NK-92 treated with Interleukin-12 subunit alpha and Interleukin-12 subunit beta, amount 100 ng/mL, for 24 hours (cell line): ENCODE data around the gene ANKS1B.

Source experiments
- DNase-seq: peaks from one replicate; lab custom pipeline; 2025; lab: John Stamatoyannopoulos, UW

Gene ANKS1B

DNA sequence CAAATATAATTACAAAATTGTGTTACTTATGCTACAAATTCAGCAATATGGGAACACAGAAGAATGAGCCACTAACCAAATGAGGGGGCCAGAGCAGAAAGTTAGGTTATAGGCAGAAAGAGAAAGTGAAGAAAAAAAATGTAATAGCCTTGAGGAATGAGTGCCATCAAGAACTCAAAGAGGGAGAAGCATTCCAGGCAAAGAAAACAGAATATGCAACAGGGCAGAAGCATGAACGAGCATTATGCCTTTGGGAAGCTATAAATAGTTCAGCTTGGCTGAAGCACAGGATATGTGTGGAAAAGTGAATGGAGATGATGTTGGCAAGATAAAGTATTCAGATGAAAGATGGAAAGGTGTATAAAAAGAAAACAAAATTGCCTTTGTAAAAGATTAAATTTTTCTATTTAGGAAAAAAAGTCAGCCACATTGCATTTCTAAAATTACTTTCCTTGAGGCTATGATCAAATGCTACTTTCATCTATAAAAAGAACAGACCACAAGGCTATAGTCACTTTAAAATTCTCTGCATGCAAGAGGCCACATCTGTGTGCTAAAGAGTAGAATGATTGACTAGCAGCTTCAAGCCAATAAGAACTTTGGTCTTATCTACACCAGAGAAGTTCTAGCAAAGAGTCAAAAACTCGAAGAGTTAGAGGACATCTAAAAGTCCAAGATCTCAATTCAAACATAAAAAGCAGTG is 530.7 kb downstream of the ANKS1B start:
- no peak for DNase-seq

DNA sequence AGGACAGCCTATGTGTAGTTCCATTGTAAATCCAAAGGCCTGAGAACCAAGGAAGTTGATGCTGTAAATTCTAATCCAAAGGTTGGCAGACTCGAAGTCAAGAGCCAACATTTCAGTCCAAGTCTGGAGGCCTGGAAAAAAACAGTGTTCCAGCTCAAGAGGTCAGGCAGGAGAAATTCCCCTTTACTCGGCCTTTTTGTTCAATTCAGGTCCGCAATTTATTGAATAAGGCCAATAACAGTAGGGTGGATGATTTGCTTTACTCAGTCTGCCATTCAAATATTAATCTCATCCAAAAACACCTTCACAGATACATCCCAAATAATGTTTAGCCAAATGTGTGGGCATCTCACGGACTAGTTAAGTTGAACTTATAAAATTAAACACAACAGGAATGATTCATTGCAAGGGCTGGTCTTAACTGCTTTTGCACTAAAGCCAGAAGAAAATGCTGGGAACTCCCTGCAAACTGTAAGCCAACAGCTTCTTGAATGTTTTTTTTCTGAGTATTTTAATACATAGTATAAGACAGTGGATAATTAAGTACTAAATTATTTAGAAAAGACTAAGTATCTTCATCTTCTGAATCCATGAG is 534.6 kb downstream of the ANKS1B start:
- no peak for DNase-seq

DNA sequence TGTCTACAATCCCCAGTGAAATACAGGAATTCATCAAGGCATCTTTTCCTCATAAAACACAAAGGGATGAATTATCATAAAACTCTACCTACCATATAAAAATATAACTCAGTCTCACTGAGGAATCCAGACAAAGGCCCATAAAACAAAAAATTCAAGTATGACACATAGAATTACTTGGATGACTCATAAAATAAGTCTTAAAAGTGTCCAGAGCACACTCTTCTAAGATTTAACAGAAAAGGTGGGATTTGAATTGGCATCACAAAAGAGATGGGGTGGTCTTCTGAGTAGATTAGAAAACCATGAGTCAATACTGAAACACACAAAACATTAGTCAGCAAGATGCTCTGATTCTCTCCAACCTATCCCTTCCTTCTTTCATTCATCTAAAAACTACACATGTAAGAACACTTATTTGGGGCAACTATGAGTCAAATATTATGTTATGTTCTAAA is 539.8 kb downstream of the ANKS1B start:
- DNase-seq: no peak

DNA sequence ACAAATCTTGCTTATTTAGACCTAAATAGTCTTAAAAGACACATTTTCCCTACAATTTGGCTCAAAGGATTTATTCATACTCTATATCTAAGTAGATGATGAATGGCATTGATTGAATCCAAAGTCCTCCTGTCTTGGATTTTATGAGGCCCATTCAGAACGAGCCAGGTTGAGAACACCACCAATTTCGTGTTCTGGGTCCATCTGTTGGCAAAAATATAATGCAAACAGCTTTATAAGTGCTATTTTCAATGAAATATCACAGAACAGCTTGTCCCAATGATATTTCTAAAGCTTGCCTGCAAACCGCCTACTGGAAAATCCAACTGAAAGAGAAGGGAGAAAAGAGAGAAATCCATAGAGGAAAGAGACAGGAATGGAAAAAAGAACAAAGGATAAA is 542.0 kb downstream of the ANKS1B start:
- no peak for DNase-seq

DNA sequence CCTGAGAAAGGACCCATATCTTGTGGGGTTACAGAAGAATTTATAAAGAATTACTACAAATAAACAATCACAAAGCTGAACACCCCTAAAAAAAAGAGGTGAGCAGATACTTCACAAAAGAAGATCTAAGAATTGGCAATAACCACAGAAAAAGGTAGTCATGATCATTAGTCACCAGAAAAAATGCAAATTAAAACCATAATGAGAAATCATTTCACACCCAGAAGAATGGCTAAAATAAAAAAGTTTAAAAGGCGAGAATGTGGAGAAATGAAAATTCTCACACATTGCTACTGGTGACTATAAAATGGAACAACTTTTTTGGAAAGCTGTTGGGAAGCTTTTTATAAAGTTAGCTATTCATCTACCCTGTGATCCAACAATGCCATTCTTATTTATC is 545.3 kb downstream of the ANKS1B start:
- no peak for DNase-seq

DNA sequence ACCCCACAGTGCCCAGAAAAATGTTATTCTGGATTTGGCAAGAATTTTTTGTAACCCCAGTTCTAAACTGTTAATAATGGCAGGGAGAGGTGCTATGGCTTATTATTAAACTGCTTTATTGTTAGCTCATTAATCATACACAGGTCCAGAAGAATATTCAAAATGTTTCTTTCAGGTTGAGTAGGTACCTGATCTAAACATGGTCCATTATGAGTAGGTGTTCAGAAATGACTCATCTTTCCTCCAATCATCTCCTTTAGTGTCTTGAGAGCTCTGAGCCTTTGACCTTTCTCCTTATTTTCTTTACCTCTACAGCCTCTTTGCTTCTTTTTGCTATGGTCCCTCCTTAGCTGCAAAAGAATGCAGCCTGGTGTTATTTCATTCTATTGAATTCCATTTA is 548.2 kb downstream of the ANKS1B start:
- no peak for DNase-seq

DNA sequence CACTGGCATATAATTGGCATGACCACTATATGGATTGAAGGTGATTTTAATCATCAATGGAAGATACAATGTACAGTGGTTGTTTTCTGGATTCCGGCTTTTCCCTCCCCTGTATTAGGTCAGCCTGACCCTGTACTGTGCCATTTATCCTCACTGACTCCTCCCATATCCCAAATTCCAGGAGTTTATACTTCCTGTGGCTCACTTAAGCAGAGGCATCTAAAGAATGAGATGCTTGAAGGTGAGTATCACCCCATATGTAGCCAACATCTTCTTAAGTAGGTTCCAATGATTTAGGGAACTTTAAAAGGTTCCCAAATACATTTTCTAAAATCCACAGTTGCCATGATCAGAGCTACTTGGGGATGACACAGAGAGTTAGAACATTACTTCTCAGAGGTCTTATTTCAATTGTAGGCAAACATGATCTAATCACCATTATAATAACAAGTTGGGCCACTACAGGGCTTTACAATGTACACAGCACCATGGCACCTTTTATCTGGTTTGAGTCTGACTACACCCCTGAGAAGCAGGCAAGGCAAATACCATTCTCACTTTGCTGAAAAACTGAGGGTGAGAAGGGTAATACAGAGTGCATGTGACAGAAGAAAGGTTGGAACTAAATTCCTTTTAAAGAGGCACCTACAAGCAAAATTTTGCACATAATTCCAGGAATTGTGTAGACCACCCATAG is 549.5 kb downstream of the ANKS1B start:
- DNase-seq: no peak

DNA sequence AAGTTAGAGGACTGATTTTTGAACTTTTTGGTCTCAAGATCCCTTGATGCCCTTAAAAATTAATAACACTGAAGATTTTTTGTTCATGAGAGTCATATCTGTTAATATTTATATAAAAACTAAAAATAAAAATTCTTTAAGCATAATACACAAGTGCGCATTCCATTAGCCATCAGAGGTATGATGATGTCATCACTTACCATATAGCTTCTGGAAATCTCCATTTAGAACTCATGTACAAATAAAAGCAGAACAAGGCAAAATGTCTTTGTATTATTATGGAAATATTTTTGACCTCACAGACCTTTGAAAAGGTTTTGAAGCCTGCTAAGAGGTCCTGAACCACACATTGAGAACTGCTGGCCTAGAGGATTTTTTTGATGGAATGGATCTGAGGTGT is 551.6 kb downstream of the ANKS1B start:
- no peak for DNase-seq

DNA sequence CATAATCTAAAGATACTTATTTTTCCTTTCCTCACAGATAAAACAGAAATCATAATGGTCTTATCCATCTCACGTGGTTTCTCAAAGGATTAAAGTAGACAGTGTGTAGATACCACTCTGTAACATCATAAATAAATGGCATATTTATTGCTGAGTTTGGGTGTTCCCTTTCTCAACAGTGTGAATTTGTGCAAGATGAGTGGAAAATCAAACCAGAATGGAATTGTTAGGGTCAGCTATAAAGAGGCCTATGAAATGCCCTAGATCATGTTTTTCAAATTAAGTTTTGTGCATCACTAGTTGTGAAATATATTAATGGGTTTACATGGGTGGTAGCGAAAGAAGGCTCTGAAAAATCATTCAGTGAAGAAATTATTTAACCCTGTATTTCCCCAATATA is 553.5 kb downstream of the ANKS1B start:
- no peak for DNase-seq

DNA sequence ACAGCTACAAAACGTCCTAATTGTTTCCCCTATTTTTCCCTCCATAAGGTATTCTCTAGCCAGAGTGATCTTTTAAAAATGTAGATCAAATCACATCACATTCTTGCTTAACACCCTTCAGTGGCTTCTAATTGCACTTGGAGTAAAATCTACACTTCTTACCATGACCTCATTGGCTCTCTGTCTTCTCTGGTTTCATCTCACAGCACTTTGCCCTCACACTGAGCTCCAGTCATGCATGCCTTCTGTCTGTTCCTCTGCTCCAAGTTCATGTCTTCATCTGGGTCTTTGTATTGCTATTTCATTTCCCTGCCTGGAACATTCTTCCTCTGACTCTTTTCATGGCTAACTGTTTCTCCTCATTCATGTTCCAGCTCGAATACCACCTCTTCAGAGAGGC is 557.6 kb downstream of the ANKS1B start:
- no peak for DNase-seq

DNA sequence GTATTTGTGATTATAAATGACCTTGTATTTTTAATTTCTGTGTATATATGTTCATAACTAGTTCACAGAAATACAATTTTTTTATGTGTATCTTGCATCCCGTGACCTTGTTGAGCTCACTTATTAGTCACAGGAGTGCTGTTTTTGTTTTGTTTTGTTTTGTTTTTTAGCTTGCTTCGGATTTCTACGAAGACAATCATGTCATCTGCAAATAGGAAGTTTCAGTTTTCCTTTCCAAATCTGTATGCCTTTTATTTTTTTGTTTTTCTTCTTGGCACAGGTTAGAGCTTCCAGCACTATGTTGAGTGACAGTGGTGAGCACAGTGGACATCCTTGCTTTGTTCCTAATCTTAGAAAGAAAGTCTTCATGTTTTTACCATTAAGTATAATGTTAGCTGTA is 566.4 kb downstream of the ANKS1B start:
- DNase-seq: no peak

DNA sequence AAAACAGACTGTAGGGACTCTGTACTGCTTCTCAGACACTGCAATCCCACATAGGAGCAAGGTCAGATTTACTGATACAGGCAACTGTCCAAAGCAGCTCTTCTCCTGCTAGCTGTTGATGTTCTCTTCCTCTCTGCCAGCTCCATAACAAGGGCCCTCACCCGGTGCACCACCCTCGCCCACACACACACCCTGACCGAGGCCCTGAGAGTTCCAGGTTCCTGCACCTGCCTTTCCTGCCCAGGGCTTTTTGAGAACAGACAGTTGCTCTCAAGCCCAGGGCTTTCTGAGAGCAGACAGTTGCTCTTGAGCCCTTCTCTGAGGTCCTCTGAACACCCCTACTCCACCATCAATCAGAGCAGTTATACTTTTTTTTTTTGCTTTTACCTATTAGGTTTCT is 571.0 kb downstream of the ANKS1B start:
- no peak for DNase-seq

DNA sequence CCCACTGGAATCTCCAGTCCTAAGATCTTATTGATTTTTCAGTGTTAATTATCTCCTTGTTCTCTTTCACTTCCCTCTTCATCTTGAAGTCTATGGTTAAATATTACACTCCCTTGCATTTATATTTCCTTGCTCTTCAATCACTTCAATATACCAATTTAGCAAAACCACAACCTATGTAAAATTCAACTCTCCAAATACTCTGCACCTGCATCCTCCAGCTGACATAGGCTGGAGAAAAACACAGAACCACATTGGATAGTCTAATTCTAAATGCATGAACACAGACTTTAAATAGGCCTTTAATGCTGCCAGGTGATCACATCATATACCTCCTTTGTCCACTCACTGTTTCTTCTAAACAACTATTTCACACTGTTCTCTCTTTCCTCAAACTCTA is 591.0 kb downstream of the ANKS1B start:
- no peak for DNase-seq

DNA sequence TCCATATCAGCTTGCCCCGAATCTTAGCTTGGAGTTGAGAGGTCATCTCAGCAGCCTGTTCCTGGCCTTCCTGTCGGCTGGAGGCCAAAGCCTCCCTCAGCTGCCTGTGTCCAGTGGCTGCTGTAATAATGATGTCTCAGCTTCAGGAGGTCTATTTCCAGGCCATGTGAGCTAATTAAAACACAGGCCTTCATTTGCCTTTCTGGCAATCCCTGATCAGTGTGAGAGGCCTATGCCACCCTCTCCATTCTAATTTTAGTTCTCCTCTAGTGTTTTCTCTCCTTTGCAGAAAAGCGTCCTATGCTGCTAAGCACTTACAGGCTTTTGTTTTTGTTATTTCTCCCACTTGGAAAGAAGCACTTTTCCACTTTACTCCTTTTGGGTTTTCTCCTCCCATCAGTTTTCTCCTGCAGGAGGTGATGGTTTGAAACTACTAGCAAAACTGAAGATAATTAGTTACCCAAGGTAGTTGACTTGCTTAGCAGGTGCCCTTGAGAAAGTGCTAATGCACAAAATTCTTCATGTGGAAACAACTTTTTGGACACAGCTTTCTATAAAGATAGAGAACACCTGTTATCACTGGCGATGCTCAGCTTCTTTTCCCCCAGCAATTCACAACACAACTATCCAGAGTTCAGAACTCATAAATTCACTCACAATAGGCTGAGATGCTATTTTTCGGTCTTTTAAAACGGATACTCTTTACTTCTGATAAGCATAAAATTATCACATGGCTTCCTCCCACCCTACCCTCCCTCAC is 592.5 kb downstream of the ANKS1B start:
- DNase-seq: no peak

DNA sequence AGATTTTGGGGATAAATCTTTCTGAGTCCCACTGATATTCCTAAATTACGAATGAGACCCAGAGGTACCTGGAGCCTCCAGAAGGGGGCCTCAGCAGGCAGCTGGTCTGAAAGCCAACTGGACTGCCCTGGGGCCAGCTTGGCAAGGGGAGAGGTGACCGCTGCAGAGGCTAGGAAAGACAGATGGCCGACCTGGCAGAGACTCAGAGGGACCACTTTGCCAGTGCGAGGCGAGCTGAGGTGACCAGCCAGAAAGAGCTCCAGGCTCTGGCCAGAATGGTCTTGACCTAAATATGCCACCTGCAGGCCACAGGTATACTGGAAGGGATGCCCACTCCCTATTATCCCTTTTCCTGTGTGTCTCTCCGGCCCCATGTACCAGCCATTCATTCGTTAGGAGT is 594.0 kb downstream of the ANKS1B start:
- peak; percentile 6 for DNase-seq

DNA sequence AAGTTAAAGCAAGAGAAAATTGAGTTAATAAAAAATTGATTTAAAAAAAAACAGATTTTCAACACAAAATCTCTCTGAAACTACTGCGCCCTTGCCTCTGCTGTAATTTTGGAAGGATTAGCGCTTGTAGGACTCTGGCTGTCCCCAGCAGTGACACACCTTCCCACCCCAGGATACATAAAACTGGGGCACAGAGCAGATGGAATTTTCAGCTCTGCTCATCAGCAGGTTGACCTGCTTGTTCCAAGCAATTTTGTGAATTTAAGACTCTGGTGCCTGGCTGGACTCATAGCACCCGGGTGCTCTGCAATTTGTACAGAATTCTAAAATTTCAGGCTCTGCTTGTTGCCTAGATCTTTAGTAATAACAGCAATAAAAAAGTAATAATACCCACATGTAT is 595.0 kb downstream of the ANKS1B start:
- no peak for DNase-seq

DNA sequence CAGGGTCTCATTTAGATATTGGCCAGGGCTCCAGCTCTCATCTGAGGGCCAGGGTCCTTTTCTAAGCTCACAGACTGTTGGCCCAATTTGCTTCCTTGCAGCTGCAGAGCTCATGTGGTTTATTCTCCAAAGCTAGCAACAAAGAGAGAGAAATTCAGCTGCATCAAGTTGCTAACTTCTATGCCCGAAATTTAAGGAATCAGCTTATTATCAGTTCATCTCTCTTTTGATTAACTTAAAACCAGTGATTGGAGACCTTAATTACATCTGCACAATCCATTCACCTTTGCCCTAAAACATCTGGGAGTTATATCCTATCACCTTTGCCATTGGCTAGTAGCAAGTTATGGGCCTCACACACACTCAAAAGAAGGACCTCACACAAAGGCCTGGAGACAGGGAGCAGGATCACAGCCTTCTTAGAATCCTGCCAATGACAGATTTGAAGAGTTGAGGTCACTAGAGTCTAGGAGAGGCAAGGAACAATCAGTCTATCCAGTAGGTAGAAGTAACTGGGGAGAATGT is 596.0 kb downstream of the ANKS1B start:
- DNase-seq: no peak

DNA sequence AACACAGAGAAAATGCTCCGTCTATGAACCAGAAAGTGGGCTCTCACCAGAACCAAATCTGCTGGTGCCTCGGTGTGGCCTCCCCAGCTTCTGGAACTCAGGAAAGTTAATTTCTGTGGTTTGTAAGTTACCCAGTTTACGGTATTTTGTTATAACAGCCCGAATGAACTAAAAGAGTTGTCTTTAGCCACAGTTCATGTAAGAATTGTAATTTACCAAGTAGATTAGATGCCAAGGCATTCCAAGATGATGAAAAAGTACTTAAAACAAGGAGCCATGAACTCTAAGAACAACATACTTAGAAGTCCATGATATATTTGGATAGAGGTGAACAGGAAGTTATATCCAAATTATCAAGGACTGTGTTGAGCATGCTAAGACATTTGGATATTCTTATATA is 597.1 kb downstream of the ANKS1B start:
- DNase-seq: no peak

DNA sequence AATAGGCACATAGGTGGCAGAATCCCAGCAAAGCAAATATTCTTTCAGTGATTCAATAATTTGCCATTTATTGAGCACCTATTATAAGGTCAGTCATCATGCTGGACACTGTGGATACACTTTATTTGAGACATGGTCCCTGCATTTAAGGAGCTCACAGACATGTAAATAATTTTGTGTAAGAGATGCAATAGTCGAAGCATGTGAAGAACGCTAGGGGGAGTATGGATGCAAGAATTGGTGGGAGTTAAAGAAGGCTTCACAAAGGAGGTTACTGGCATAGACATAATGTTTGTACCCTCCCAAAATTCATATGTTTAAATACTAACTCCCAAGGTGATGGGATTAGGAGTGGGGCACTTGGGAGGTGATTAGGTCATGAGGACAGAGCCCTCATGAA is 597.8 kb downstream of the ANKS1B start:
- DNase-seq: no peak

DNA sequence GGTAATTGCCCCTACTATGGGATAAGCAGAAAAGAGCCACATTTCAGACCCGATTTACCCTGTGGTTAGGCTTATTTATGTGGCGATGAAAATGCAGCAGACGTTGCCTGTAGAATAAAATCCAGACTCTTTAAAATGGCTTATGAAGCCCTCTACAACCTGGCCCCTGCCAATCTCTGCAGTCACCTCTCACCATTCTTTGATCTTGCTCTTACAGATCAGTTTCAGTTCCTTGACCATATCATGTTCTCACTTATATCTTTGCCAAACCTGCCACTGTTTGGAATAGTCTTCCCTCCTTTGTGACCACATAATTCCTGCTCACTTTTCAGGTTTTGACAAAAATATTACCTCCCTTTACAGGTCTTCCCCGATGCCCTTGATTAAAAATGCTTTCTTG is 601.5 kb downstream of the ANKS1B start:
- DNase-seq: no peak

DNA sequence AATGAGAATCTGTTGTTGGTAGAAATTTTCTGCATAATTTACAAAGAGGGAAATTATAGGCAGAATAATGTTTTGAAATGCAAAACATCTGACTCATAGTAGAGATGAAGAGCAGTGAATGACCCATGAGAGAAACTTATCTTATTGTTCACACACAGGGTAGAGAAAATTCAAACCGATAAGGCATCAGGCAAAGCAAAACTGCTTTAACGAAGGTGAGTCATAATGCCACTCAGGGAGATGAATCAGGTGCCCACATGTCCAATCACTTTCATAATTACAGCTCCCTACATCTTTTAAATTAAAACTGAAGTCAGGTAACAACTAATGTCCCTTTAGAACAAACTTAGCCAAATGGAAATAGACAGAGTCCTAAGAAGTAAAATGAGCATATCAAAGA is 602.7 kb downstream of the ANKS1B start:
- DNase-seq: no peak

DNA sequence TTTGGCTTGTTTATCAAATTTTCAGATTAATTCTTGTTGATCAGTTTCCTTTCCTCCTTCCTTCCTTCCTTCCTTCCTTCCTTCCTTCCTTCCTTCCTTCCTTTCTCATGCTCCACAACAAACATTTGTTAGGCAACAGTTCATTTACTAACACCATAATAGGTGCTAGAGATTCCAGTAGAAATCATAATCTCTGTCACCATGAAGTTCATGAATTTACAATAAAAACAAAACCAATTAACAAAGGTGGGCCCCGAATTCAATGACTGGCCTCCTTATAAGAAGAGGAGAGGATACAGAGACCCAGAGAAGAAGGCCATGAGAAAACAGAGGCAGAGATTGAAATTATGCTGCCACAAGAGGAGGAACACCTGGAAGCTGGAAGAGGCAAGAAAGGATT is 604.0 kb downstream of the ANKS1B start:
- DNase-seq: no peak

DNA sequence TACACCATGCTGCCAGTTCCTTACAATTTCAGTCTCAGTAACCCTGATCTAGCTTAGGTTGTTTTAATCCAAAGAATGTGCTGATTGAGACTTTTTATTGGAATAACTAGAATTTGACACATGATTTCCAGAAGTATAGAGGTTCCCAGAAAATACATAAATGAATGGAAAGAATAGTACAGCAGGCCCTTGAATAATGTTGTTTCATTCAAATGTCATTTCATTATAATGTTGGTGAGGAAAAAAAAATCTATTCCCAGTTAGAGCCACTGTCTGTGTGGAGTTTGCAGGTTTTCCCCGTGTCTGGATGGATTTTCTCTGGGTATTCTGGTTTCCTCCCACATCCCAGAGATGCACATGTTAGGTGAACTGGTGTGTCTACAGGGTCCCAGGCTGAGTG is 610.7 kb downstream of the ANKS1B start:
- DNase-seq: no peak
